ENCODE data around the gene S100A1. TPM values are rescaled to one million over a fixed set of nuclear protein-coding genes. Genes with fewer than 3 reads are reported as not detected.

S100A1 gene
- total and polyA plus RNA-seq, 2 of the 13 experiments (the other 11 are each of a cell fraction or from before 2014, with no cell fraction given) = 120 to 251 TPM

DNA sequence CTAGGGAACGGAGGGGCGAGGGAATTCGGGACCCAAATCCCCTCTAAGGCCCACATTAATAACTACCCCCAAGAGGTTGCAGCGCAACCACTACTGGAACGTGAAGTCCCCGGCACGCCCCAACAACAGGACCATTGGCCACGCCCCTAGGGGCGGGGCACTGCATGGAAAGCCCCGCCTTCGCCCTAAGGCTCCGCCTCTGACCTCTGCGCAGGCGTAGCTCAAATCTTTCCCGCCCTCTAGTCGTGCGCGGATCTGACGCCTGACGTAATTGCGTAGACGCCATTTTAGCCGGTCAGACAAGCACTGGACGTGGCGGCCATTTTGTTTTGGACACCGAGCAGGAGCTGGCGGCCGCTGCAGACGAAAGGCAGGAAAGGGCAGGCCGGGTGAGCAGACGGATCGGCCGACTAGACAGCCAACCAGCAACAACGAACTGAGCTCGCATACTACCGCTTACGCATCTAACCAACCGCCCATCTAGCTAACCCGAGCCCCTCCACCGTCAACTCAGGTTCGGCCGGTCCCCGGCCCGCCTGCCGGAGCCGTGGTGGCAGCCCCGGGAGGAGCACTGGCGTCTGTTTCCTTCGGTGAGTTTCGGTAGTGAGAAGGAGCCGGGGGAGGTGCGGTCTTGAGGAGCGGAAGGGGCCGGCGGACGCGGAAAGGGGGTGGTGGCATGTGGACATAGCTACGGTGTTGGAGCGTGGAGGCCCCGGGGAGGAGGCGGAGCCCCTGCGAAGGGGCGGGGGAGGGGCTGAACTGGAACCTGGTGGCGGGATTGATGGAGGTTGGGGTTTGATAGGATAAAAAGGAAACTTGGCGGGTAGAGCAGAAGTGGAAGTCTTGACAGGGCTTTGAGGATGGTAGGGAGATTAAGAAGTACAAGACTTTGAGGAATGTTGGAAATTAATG, 5.8 kb downstream of the S100A1 start, which contains the start of gene CHTOP:
Gene CHTOP, plus strand, starts transcription at position 313 of the 912 bp plus-strand sequence. CDS start 2,523 bp downstream, outside the sequence.
- CTCF ChIA-PET (ENCODE audit: low intra/inter-chr PET ratio, low total read pairs) = no interaction called here
- H3K9me3 ChIP-seq (ENCODE audit: low read length) = no peaks in the 10 kb centered on the region
- DNase-seq (ENCODE audit: low spot score) (peak; percentile 95), FAIRE-seq (peak; percentile 94), ATAC-seq (peak; percentile 81)
- WGBS (ENCODE audit: low lambda C conversion rate) = 6% methylated on average over 40 of the region's 65 CpGs
- H3K36me3 ChIP-seq (replicated peaks in 1 of 2; ENCODE audit: control insufficient read depth in 1 of 2, insufficient read depth in 2 of 2, low read length in 2 of 2) = peaks cover 8 to 32% of the 10 kb centered on the region in 2 experiments; a peak in 4 of 5 replicates
- peaks cover 67% of the 10 kb centered on the region for H3K4me1 ChIP-seq (ENCODE audit: insufficient read depth, low read length)
- H2AFZ ChIP-seq (ENCODE audit: low read length) = no peak within 1 kb of the TSS
- H3K79me2 ChIP-seq (ENCODE audit: insufficient read depth, low read length) = peaks cover 46% of the 10 kb centered on the region
- BruUV-seq (replicated peaks) = TSS peak; percentile 93
- POLR2A ChIA-PET = interaction anchor here (0.5 to 2.7 kb wide), 38 partner anchors 9 to 592 kb away, joined by 3 to 63 read pairs (median 5); partner anchors contain the start of genes ILF2, INTS3, RPS27 and S100A14
- H3K4me2 ChIP-seq (ENCODE audit: low read depth, low read length) = peak within 1 kb of the TSS; percentile 79
- intact Hi-C loops (cut with micrococcal nuclease; ENCODE audit: unreplicated experiment) (loop anchor here (5.0 kb wide), 1 partner anchor 38 kb away; the partner anchor contains the start of gene ILF2), in situ Hi-C loops (cut with HindIII; ENCODE audit: extremely low pct_ligation_motif_present, low pct_unique_long_range_greater_than_20kb) (no loop called here)
- H4K20me1 ChIP-seq (ENCODE audit: insufficient read depth, low read length) = peaks cover 13% of the 10 kb centered on the region
- peak within 1 kb of the TSS; percentile 100 for H3K27ac ChIP-seq (ENCODE audit: extremely low read length, insufficient read depth, low read length)
- peak within 1 kb of the TSS; percentile 100 for H3K9ac ChIP-seq (ENCODE audit: insufficient read depth, low read depth, low read length)
- H3K27me3 ChIP-seq (ENCODE audit: control insufficient read depth in 1 of 2, insufficient read depth in 2 of 2, low read length in 2 of 2) = no peaks in the 10 kb centered on the region
- peak within 1 kb of the TSS; percentile 87 to 97 (median 96) for H3K4me3 ChIP-seq (replicated peaks in 1 of 3; ENCODE audit: insufficient read depth in 1 of 3, low read depth in 2 of 3, low read length in 3 of 3)
- TF ChIP-seq NR2F1 (CRISPR knock-in tag; IDR thresholded peaks at IDR 0.05) = no peak
- TF ChIP-seq, protein P1, sequence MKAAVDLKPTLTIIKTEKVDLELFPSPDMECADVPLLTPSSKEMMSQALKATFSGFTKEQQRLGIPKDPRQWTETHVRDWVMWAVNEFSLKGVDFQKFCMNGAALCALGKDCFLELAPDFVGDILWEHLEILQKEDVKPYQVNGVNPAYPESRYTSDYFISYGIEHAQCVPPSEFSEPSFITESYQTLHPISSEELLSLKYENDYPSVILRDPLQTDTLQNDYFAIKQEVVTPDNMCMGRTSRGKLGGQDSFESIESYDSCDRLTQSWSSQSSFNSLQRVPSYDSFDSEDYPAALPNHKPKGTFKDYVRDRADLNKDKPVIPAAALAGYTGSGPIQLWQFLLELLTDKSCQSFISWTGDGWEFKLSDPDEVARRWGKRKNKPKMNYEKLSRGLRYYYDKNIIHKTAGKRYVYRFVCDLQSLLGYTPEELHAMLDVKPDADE (CRISPR knock-in tag; IDR thresholded peaks at IDR 0.05) = no peak
- TF ChIP-seq ISL2 (CRISPR knock-in tag; IDR thresholded peaks at IDR 0.05) = 0 out of 2 replicates have a peak, but pooled peaks have one; percentile 36
- TF ChIP-seq, protein P2, sequence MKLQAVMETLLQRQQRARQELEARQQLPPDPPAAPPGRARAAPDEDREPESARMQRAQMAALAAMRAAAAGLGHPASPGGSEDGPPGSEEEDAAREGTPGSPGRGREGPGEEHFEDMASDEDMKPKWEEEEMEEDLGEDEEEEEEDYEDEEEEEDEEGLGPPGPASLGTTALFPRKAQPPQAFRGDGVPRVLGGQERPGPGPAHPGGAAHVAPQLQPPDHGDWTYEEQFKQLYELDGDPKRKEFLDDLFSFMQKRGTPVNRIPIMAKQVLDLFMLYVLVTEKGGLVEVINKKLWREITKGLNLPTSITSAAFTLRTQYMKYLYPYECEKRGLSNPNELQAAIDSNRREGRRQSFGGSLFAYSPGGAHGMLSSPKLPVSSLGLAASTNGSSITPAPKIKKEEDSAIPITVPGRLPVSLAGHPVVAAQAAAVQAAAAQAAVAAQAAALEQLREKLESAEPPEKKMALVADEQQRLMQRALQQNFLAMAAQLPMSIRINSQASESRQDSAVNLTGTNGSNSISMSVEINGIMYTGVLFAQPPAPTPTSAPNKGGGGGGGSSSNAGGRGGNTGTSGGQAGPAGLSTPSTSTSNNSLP (IDR thresholded peaks at IDR 0.05; ENCODE audit: low read depth, low read length) = no peak
- TF ChIP-seq ZSCAN31 (CRISPR knock-in tag; IDR thresholded peaks at IDR 0.05; ENCODE audit: low read depth) = no peak; the same call in 1 of the 2 replicates
- TF ChIP-seq THAP8 (CRISPR knock-in tag; IDR thresholded peaks at IDR 0.05; ENCODE audit: borderline replicate concordance) = peak; percentile 36; the same call in 1 of the 2 replicates
- TF ChIP-seq, protein P3, sequence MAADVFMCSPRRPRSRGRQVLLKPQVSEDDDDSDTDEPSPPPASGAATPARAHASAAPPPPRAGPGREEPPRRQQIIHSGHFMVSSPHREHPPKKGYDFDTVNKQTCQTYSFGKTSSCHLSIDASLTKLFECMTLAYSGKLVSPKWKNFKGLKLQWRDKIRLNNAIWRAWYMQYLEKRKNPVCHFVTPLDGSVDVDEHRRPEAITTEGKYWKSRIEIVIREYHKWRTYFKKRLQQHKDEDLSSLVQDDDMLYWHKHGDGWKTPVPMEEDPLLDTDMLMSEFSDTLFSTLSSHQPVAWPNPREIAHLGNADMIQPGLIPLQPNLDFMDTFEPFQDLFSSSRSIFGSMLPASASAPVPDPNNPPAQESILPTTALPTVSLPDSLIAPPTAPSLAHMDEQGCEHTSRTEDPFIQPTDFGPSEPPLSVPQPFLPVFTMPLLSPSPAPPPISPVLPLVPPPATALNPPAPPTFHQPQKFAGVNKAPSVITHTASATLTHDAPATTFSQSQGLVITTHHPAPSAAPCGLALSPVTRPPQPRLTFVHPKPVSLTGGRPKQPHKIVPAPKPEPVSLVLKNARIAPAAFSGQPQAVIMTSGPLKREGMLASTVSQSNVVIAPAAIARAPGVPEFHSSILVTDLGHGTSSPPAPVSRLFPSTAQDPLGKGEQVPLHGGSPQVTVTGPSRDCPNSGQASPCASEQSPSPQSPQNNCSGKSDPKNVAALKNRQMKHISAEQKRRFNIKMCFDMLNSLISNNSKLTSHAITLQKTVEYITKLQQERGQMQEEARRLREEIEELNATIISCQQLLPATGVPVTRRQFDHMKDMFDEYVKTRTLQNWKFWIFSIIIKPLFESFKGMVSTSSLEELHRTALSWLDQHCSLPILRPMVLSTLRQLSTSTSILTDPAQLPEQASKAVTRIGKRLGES (CRISPR knock-in tag; IDR thresholded peaks at IDR 0.05; ENCODE audit: borderline replicate concordance) = no peak
- TF ChIP-seq ZNF737 (CRISPR knock-in tag; IDR thresholded peaks at IDR 0.05; ENCODE audit: borderline replicate concordance) = no peak
- TF ChIP-seq PHF5A (CRISPR knock-in tag; IDR thresholded peaks at IDR 0.05; ENCODE audit: low read depth, unreplicated experiment) = peak; percentile 34
- no peak for TF ChIP-seq DPF2 (CRISPR knock-in tag; IDR thresholded peaks at IDR 0.05; ENCODE audit: borderline replicate concordance, low read depth)
- peak; percentile 96; the same call in 1 of the 2 replicates for TF ChIP-seq ZNF572 (CRISPR knock-in tag; IDR thresholded peaks at IDR 0.05)
- no peak for TF ChIP-seq ZBTB7A (CRISPR knock-in tag; IDR thresholded peaks at IDR 0.05)
- peak; percentile 24 for TF ChIP-seq SKI (IDR thresholded peaks at IDR 0.05; ENCODE audit: partially characterized antibody)
- TF ChIP-seq ZMYM4 (CRISPR knock-in tag; IDR thresholded peaks at IDR 0.05) = peak; percentile 89
- no peak for TF ChIP-seq SYNCRIP (IDR thresholded peaks at IDR 0.05; ENCODE audit: insufficient read depth, low read depth, low read length)
